ENCODE measurements around the gene DTD1.
A peak's percentile ranks its signal among the peaks of the same experiment; 100 is the strongest.
"Not testable (repeated sequence)": the region's sequence is repeated elsewhere in the genome, so short reads cannot be mapped to it uniquely, and the experiment has no call there.

DTD1 gene

DNA sequence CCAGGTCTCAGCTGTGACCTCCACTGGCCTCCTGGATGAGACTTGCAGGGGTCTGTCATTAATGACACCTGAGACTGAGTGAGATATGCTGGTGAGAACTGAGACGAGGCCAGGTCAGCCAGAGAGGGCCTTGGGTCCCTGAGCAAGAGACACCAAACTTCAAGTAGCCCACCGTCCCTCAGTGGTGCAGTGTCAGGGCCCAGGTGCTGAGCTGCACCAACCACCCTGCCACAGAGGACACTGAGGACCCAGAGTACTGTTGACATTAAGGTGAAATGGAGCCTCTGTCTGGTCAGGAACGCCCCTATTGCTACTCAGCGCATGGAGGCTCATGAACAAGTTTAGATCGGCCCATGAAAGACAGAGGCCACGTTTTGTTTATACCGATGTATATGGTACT, 161.7 kb downstream of the DTD1 start:
- DNase-seq = no peak

- peak; percentile 71 for DNase-seq
Measured at GRCh38 chr20:18750735-18751134, 162.9 kb downstream of the DTD1 start.

GRCh38 chr20:18754030-18754652, 166.3 kb downstream of the DTD1 start:
- no peak for DNase-seq

GRCh38 chr20:18754653-18755045, 166.8 kb downstream of the DTD1 start:
- no peak for DNase-seq

- not testable (repeated sequence) for DNase-seq
Measured at GRCh38 chr20:18760852-18761251, 173.0 kb downstream of the DTD1 start.

DNA sequence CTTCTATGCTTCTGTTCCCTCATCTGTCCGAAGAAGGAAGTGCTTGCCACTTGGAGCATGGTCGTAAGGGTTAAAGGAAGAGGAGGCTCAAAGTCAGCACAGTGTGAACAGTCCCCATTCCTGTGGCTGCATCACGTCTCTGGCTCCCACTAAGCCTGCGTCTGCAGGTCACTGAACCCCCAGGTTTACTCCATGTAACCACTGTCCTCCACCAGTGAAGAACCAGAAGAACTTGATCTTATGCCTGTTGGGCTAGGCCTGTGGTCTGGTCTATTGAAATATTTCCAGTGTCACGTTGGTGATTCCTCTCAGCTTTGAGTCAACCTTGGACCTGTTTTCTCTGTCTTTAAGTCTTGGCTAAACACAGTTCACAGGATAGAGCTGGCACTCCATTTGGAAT, 179.8 kb downstream of the DTD1 start:
- DNase-seq = no peak

DNA sequence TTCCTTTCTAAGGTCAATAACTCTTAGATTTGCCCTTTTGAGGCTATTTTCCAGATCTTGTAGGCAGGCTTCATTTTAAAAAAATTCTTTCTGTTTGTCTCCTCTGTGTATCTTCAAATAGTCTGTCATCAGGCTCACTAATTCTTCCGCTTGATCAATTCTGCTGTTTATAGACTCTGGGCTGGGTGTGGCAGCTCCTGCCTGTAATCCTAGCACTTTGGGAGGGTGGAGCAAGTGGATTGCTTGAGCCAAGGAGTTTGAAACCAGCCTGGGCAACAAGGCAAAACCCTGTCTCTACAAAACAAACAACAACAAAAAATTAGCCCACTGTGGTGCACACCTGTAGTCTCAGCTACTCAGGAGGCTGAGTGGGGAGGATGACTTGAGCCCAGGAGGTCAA, 185.7 kb downstream of the DTD1 start:
- no peak for DNase-seq

DNA sequence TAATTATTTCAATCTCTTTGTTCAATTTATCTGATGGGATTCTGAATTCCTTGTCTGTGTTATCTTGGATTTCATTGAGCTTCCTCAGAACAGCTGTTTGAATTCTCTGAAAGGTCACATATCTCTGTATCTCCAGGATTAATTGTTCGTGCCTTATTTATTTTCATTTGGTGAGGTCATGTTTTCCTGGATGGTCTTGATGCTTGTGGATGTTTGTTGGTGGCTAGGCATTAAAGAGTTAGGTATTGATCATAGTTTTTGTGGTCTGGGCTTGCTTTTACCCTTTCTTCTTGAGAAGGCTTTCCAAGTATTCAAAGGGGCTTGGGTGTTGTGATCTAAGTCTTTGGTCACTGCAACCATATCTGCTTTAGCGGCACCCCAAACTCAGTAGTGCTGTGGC, 186.4 kb downstream of the DTD1 start:
- no peak for DNase-seq

- no peak for DNase-seq
Measured at GRCh38 chr20:18775633-18776032, 187.8 kb downstream of the DTD1 start.

DNA sequence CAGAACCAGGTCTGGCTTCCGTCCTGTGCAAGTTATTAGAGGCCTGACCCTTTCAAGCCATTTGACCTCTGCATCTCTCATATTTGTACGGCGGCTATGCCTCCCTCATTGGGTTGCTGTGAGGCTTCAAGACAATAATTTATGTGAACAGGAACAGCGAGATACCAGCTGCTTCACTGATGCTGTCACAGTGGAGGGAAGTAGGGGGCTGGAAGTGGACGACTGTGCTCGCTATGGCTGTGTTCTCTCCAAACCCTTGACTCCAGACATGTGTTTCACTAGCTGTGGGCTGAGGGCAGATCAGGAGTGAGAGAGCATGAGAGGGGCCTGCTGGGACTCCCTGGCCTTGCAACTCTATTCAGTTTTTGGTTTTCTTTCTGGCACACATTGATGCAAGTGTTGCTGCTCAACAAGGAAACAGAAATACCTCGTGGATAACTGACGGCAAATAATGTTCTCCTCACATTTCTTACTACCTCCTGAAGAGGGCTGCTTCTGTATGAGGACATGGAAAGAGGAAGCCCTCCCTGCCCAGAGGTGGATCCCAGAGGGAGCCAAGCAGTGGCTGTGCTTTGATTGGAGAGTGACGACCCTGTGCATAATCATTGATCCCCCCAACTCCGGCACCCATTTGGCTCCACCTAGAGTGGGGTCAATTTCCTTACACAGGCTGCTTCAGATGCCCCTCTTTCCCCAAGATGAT, 191.0 kb downstream of the DTD1 start:
- no peak for DNase-seq

- no peak for DNase-seq
Measured at GRCh38 chr20:18780385-18781130, 192.7 kb downstream of the DTD1 start.

GRCh38 chr20:18781509-18781908, 193.7 kb downstream of the DTD1 start:
- no peak for DNase-seq

GRCh38 chr20:18783385-18783959, 195.6 kb downstream of the DTD1 start:
- DNase-seq = no peak

DNA sequence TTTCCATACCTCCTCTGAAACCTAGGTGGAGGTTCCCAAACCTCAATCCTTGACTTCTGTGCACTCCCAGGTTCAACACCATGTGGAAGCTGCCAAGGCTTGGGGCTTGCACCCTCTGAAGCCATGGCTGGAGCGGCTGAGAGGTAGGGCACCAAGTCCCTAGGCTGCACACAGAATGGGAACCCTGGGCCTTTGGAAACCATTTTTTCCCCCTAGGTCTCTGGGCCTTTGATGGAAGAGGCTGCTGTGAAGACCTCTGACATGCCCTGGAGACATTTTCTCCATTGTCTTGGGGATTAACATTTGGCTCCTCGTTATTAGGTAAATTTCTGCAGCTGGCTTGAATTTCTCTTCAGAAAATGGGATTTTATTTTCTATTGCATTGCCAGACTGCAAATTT, 199.2 kb downstream of the DTD1 start:
- not testable (repeated sequence) for DNase-seq

- no peak for DNase-seq
Measured at GRCh38 chr20:18788021-18788420, 200.2 kb downstream of the DTD1 start.

DNA sequence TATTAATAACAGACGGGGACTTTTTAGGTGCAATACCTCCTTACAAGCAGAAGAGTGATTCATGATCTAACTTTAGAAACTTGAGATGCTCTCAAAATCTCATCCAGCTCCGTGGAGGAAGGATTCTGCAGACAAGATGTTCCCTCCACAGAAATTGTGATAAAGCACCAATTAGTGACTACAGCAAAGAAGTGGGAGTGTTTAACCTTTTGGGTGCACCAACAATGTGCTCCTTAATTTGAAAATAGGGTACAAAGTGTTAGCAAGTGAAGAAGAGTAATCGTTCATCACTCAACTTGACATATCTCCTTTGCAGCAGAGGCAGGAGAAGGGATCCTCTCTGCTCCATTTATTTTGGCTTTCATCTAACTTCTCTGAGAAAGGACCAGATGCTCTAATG, 202.9 kb downstream of the DTD1 start:
- DNase-seq = no peak

DNA sequence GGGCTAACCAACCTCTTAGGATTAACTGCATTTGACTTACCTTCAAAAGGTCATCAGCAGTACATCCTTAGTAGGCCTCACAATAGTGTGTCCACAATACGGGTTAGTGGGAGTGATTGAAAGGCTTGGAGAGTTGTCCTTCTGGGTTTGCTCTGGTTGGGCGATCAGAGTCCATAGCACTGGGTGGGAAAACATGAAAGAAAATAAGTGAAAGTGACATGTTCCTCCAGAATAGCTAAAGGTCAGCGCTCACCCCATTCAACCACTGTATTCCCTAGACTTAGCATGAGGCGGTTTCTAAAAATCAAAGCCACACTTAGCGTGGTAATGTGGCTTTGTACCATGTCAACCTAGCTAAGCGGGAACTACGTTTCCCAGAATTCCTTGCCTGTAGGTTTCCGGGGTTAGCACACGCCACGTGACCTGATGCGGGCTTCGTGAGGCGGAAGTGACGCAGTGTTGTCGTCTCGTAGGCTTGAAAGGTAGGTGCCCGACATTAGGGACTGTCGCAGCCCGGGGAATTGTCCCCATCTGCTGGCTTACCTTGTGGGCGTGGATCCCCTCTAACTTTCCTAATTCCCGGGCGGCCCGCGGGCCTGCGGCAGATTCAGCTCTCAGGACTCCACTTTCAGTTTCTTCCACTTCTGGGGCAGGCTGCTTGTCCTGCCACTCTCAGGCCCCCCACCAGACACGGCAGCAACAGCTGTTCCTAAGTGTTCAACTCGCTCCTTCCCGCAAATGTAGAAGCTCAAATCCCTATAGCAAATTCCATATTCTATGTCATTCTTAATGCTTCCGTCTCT, 206.0 kb downstream of the DTD1 start:
- peak; percentile 97 for DNase-seq

DNA sequence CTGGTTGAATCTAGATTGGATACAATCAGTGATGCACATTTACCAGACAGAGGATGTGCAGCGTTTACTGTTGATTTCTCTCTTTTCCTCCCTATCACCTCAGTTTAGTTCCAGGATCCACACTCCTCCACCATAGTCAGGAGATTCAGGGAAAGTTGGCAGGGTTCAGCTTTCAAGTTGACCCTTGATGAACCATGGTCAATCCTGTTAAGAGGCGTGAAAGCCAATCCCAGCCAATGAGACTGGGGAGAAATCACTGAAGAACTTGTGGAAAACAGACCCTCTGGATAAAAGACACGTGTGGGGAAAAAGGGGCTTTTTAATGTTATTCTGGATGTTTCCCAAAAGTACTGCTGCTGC, 206.6 kb downstream of the DTD1 start:
- no peak for DNase-seq

- no peak for DNase-seq
Measured at GRCh38 chr20:18795366-18795765, 207.5 kb downstream of the DTD1 start.

DNA sequence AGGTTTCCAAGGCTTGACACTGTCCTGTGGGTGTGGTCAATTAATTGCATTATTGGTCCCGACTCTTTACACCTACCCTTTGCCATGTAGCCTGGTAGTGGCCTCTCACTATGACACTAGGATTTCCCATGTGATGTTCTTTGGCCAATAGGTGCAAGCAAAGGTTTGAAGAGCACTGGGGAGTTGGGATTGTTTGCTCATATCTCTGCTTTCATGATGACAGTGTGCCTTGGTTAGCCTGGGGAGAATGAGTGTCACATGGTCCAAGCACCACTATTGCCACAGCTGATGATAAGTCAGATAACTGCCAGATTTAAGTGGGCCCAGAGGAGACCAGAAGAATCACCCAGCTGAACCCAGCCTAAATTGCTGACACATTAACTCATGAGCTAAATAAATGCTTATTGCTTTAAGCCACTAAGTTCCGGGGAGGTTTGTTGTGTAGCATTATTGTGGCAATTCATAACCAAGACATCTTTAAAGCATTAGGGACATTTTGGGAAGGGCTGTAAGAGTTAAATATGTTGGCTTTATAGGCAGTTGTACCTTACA, 208.5 kb downstream of the DTD1 start:
- no peak for DNase-seq

- no peak for DNase-seq
Measured at GRCh38 chr20:18801516-18801915, 213.7 kb downstream of the DTD1 start.

DNA sequence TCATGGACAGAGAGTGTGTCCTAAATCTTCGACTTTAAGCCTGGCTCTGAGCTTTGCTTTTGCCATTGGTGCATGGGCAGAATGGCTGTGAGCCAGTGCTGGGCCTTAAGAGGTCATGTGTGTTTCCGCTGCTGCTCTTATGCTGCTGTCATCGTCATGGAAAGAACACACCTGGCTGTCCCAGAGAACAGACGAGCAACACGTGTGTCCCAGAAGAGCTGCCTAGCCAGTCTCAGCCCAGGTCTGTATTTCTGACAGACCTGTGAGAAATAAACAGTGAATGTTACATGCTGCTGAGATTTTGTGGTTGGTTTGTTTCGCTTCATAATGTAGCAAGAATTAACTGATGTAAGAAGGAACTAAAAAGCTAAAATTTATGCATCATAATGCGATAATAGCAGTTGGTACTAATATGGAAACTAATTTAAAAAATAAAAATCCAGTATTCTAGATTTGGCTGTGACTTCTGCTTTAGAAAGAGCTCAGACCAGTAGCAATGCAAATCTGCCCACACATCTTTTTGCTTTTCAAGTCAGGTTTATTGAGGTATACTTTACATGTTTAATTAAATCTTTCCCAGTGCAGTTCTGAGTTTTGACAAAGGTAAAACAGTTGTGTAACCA, 214.3 kb downstream of the DTD1 start:
- DNase-seq = no peak
